Putamen (tissue), 1 donor: ENCODE measurements around the gene LDLRAD4.
"Not testable (repeated sequence)": the region's sequence is repeated elsewhere in the genome, so short reads cannot be mapped to it uniquely, and the experiment has no call there.

Experiments
- DNase-seq: peaks from one replicate; pipeline ENCODE4 v3.0.0-alpha.2; 2016; ENCODE audit warnings: low spot score

LDLRAD4 gene

DNA sequence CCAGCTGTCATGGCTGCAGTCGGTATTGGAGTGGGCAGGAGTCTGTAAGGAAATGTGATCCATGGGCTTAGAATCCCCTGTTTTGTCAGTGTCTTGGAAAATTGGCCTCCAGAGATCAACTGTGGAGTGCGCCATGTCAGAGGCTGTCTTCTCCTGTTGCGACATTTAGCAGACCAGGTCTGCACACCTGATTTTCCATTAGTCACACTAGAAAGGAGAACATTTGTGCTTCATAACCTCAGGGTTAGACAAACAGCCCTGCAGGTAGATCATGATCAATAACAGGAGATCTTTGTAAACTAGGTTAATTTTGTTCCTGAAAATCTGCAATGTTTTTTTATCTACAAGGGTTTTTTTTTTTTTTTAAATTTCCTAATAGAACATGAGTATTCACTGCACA, 28.0 kb downstream of the LDLRAD4 start:
- no peak for DNase-seq

DNA sequence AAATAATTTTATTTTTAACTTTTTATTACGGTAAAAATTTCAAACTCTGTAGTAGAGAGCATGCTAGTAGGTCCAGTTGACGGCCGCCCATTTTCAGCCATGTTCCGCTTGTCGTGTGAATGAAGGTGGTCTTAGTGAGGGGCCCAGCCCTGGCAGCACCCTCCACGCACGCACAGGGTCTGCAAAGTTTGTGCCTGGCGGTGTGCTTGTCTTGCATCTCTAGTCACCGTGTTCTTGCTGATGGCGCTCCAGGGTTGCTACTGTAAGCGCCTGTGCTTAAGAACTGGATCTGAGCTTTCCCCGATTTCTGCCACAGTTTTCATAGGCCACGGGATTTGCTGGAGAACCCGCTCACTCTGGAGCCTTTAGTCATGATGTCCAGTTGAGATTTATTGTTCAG, 28.9 kb downstream of the LDLRAD4 start:
- DNase-seq, result no peak

DNA sequence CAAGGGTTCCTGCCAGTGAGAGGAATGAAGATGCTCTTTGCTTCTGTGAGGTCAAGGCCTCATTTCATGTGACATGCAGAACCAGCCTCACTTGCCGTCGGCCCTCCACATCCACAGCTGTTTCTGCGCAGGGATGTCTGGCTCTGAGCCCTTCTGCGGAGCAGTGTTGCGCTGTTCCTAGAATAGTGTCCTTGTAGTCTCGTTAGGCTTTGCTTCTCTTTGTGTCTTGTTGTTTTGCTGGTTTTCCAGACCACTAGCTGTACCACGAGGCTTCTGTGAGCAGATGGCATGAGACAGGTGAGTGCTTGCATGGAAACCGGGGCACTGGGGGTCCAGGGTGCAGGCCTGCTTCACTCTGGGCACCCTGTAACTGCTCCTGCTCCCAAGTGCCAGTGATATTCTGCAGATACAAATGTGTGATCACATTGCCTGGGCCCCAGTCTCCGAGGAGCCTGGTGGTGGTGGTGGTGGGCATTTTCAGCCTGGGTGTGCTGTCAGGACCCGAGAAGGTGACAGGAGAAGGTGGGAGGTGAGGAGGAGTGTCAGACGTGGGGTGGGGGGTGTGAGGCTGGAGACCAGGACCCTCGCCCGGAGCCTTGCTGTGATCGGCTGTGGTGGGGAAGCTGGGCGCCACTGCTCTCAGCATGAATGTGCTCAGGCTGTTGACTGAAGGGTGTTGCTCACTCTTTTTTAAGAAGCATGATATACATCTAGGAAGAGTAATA, 34.3 kb downstream of the LDLRAD4 start:
- DNase-seq, result no peak

DNA sequence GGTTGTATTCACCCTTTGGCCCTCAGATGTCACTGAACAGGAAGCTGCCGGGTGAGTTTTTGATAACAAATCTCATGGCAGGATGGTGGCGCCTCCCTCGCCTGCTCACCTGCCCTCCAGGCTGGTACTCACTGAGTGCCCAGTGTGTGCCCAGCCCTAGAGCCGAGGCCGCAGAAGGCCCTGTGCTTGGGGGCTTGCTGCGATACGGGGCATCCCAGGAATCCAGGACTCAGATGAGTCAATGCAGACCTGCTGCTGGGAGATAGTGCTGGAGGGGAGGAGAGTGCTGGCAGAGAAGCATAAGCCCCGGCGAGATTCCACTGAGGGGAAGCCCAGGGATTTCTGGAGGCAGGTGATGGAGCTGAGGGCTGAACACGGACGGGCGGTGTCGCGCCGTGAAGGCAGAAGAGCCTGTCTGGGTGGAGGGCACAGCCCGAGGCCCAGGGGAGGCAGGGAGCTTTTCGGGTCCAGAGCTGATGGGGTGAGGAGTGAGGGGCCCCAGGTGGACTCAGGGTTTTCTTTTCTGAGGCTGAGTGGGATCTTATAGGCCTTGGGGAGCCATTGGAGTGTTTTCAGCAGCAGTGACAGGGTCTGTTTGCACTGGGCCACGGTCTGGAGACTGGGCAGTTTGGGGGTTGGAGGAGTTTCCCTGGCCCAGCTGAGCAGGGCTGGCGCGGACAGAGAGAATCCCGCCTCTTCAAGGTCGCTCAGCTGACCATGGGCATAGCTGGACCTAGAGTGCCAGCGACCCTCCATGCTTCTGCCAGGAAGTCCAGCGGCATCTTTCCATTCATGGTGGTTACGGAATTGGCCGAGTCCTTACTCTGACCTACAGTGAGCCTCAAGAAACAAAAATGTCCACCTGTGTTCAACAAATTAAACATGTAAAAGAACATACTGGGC, 35.5 kb downstream of the LDLRAD4 start:
- no peak for DNase-seq

DNA sequence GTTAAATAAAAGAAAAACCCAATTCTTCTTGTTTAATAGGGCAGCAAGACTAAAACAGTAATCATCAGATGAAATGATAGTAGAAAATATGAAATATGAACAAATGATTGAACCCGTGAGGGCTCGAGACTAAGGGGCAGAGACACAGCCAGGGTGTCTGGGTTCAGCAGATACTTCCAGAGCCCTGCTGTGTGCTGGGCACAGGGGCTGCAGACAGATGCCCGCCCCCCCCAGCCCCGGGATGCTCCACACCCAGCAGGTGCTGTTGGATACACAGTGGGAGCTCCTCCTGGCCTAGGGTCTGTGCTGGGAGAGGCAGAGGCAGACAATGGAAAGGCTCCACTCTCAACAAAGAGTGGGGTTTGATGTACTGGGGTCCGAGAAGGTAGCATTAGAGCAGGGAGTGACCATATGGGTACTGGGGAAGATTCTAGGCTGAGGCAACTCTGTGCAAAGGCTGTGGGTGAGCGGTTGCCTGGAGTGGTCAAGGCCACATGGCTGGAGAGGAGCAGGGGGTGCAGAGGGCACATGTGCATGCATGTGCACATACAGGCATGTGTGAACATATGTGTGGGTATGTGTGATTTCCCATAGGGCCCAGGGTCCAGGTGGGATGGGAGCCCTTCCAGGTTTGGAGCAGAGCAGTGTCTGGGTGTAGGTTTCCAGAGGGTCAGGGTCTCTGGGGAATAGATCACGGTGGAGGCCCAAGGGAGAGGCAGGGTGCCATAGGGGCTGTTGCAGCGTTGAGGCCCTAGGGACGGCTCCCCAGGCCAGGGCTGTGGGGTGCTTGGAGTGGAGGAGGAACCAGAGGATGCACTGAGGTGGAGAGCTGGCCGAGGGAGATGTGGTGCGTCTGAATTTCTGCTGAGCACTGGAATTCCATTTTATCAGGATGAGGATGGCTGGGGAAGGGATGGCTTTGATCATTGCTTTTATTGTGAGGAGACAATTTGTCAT, 36.7 kb downstream of the LDLRAD4 start:
- DNase-seq, result no peak

DNA sequence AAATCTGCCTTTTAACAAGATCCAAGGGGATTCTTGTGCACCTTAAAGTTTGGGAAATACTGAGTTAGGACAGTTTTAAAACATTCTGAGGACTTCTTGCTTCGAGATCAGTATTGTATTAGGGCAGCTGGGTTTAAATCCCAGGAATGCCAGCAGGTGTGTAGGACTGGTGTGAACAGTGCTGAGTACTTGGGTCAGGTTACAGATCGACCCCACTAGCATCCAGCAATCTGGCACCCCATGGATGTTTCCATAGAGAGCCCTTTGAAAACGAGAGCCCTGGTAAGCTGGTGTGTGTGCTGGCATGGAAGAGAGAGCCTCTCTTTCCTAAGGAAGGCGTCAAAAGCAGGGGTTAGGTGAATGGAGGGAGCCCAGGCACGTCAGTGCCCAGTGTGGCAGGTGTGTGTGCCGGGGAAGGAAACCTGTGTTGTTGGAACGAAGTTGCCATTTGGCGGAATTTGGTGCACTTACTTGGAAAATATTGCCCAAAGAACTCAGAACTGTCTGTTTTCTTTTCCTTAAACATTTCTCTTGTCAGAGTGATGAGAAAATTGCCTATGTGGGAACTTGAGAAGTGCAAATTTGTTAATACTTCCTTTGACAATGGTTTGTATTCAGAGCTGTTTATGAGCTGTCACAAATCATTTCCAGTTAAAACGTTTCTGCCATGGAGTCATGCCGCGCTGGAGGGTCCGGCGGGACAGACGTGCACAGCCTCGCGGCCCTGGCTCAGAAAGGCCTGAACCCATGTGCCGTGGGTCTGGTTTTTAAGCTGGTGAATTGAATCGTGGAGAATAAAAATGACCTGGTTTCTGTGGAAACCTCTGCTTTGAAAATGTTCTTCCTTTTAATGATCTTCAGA, 38.1 kb downstream of the LDLRAD4 start:
- no peak for DNase-seq

DNA sequence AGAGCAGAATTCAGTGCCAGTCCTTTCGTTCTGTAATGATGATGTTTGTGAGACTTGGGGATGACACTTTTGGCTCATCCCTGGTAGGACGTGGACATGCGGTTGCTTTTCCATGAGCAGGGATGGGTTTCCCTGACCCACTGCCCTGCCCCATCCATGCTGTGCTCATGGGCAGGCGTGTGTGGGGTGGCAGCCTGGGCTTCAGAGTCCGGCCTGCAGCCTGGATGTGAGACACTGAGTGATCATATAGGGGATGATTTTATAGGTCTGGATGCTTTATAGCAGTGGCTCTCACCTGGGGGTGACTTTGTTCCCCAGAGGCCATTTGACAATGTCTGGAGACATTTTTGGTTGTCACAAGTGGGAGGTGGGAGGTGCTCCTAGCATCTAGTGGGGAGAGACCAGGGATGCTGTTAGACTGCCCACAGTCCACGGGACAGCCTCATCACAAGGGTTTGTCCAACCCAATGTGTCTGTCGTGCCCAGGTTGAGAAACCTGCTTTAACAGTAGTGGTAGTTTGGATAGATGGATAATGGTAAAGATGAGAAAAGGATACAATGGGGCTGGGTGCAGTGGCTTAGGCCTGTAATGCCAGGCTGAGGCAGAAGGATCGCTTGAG, 38.9 kb downstream of the LDLRAD4 start:
- DNase-seq, result no peak

DNA sequence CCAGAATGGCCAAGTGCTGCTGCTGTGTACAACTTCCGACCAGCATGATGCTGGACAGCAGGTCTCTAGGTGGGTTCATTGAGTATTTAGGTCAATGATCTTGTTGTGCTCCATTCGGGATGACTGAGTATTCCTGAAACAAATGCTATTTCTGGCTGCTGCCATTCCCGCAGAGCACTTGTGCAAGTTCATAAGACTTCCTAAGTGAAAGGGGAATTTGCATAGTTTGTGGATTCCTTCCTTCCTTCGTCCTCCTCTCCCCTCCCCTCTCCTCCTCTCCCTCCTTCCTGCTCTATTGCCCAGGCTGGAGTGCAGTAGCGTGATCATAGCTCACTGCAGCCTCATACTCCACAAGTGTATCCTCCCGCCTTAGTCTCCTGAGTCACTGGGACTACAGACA, 40.4 kb downstream of the LDLRAD4 start:
- DNase-seq, result no peak

DNA sequence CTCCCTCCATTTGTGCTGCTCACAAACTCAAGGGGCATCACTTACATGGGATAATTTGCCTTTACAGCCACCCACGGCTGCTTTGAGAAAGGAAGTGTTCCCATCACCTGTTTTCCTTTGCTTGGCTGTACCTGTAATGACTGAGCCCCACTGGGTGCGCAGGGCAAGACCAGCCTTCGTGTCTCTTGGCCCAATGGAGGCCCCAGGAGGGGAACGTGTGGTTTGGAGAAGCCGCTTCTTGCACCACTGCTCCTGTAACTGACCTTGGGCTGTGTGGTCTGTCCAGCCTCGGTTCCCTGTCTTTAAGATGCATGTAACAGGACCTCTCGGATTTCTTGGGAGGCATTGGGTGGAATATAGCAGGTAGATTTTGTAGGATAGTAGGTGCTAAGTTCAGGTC, 41.1 kb downstream of the LDLRAD4 start:
- no peak for DNase-seq

DNA sequence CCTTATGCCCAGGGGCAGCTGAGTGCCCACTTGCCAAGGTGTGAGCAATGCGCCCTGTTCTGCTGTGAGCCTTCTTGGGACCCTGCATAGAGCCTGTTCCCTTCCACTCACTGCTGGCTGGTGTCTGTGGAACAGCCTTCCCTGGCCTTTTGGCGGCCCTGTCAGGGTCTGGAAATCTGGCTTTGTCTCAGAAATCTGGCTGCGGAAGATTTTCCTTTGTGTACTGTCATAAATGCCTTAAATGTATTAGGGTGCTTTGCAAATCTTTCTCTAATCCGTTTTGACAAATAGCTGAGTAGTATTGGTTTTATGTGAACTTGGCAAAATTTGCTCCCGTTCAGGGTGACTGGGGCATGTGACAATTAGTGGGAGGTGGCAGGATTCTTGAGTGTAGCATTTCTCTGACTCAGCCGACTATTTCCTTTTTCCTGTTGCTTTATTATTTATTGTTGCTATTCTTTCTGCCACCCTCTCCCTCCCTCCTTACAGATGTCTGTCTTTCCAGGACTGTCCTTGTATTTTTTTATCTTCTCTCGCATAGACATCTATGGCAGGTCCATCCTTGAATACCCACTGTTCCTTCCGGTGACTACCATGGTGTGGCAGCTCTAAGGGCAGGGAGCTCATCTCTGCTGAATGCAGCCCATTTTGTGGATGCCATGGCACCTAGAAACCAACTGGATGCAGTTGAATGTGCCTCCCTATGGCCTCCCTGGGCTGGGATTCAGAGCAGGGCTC, 41.8 kb downstream of the LDLRAD4 start:
- DNase-seq, result no peak

DNA sequence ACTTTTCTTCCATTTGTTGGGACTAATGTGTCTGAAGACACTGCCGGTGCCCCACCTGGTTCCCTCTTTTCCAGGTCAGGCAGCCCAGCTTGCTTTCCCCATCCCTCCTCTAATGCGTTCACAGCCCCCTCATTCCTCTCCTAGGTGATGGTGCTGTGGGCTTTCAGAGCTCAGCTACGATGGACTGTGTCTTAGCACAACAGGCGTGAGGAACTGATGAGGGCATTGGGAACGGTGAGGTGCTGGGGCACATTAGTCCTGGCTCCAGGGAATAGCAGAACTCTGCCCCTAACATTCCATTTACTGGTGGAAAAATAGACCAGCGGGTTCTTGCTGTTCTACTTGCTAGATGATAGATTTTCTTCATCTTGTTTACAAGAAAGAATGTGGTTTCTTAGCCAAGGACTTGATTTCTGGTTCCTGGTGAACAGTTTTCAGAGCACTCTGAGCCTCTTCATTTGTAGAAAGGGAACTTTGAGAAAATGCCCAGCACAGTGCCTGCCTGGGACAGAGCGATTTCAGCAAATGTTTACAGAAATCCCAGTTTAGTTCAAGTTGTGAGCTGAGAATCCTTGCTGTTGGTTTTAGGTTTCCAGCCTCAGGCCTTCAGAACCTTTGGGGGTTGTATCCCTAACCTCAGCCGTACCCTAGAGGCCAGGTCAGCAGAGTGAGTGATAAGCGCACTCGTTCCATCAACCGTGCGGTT, 42.5 kb downstream of the LDLRAD4 start:
- no peak for DNase-seq

DNA sequence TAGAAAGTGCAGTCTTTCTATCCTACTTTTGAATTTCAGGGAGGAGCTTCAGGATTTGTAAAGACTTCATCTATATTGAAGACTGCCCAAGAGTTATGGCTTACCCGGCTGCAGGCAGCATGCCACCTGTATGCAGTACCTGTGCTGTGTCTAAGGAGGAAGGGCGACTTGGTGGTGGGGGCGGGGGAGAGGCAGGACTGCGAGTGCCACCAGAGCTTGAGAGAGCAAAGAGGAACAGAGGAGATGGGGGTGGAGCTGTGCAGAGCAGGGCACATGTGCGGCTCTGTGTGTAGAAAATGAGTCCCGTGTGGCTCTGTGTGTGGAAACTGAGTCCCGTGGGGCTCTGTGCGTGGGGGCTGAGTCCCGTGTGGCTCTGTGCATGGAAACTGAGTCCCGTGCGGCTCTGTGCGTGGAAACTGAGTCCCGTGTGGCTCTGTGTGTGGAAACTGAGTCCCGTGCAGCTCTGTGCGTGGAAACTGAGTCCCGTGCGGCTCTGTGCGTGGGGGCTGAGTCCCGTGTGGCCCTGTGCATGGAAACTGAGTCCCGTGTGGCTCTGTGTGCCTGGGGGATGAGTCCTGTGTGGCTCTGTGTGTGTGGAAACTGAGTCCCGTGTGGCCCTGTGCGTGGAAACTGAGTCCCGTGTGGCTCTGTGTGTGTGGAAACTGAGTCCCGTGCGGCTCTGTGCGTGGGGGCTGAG, 43.2 kb downstream of the LDLRAD4 start:
- DNase-seq, result no peak

DNA sequence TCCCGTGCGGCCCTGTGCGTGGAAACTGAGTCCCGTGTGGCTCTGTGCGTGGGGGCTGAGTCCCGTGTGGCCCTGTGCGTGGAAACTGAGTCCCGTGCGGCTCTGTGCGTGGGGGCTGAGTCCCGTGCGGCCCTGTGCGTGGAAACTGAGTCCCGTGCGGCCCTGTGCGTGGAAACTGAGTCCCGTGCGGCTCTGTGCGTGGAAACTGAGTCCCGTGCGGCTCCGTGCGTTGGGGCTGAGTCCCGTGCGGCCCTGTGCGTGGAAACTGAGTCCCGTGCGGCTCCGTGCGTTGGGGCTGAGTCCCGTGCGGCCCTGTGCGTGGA, 43.8 kb downstream of the LDLRAD4 start:
- not testable (repeated sequence) for DNase-seq

DNA sequence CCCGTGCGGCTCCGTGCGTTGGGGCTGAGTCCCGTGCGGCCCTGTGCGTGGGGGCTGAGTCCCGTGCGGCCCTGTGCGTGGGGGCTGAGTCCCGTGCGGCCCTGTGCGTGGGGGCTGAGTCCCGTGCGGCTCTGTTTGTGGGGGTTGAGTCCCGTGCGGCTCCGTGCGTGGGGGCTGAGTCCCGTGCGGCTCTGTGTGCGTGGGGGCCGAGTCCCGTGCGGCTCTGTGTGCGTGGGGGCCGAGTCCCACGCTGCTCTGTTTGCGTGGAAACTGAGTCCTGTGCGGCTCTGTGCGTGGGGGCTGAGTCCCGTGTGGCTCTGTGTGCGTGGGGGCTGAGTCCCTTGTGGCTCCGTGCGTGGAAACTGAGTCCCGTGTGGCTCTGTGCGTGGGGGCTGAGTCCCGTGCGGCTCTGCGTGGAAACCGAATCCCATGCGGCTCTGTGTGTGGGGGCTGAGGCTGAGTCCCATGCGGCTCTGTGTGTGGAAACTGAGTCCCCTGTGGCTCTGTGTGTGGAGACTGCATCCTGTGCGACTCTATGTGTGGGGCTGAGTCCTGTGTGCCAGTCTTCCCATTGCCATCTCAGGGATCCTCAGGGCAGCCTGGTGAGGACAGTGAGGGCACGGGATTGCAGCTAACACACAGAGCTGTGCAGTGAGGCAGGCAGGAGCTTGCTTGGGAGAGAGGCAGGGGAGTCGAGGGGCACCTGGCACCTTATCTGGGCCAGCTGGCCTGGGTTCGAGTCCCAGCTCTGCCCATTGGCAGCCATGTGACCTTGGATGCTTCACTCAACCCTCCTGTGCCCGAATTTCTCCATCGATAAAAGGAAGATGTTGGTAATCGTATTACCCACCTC, 44.5 kb downstream of the LDLRAD4 start:
- DNase-seq, result no peak

DNA sequence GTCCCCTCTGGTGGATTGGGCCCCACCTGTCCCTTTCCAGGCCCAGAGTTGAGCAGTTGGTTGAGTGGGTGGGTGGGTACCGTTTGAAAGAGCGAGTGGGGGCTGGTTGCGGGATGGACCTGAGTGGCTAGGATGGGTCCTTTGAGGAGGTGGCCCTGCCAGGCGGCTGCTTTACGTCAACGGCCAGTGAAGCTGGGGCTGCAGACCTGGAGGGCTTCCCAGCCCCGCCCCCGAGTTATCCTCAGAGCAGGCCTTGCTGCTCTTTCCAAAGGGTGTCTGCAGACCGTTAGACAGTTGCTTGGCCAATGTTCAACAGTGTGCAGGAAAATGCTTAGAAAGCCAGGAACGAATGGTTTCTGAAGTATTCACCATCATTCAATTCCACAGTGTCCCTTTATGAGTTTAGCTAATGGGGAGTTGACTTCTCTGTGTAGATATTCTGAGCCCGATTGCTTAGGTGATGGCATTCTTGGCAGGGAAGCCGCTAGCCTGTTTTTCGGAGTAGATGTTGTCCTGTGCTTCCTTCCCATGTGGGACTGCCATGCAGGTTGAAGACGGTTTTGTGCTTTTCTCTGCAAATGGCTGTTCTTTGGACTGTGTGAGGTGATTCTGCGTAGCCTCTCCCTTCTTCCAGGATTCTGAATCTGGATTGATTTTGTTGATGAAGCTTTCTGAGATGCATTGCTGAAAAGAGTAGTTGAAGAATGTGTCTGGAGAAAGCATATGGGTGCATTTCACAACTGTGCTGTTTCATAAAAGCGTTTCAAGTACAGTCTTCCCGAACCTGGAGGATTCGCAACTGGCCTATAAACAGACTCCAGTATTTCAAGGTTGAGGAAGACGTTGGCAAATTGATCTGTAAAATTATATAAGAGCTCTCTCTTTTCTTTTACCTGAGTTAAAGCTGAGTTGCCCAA, 45.8 kb downstream of the LDLRAD4 start:
- no peak for DNase-seq

DNA sequence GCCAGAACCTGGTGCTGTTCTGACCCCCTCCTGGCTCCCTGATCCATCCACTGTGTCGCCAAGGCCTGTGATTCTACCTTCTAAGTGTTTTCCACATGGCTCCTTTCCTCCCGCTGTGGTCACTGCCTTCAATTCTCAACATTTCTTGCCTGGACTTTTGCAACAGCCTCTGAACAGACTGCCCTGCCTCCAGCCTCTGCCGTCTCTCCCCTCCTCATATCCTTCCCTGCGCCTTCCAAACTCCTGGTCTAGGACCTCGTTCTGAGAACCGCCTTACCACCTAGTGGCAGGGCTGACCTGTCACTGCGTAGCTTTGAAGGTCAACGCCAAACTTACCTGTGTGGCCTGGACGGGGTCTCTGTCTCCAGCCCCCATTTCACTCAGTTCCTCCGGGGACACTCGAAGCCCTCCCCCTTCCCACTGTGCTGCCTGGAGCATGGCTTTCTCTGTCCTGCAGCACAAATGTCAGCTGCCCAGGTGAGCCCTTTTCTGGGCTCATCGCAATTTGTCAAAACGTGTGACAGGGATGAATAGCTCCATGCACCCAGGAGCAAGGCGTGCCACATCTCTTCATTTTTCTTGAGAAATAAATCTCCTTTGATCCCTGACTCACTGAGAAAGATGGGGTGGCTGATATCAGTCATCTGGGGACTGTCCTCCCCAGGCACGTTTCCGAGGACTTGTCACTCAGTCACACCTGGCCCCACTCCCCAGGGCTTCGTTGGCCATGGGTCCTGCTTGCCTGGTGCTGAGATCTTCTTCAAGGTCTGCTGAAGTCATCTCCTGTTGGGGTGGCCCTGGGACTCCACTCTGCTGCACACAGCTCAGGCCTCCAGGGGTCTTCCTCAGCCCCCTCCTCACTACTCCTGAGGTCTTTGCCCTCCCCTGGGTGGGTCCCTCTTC, 46.7 kb downstream of the LDLRAD4 start:
- DNase-seq, result no peak
